Measurements from ENCODE around the gene APBA3.

APBA3 gene

DNA sequence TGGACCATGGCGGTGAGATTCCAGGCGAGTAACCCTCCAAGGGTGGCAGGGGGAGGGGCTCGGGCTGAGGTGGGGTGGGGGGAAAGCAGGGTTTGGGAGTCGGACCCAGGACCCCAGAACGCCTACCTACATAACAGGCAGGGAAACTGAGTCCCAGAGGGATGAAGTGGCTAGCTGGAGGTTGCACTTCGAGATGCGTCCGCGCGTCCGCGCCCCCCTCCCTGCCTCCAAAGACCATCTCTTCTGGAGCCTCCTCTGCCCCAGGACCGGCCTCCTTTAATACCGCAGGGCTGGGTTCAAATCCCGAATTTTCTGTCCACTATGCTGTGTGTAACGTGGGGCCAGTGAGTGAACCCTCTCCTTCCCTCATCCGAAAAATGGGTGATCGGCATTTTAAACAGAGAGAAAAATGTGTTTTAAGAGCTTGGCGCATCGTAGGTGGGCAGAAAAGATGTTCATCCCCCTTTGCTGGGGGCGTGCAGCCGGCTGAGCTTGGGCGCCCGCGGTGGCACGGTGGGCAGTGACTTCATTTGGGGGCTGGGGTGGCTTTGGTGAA, 39.5 kb downstream of the APBA3 start (continued):
- TF ChIP-seq PATZ1 (CRISPR knock-in tag; IDR thresholded peaks at IDR 0.05; ENCODE audit: borderline replicate concordance) (no peak), ISL1 (CRISPR knock-in tag; IDR thresholded peaks at IDR 0.05) (no peak), CSRNP3 (CRISPR knock-in tag; IDR thresholded peaks at IDR 0.05) (no peak), TCF4 (CRISPR knock-in tag; IDR thresholded peaks at IDR 0.05; ENCODE audit: borderline replicate concordance) (no peak), CSDC2 (CRISPR knock-in tag; IDR thresholded peaks at IDR 0.05) (no peak)

- peak; percentile 78 for ATAC-seq
Measured at GRCh38 chr19:3721131-3721886, 40.2 kb downstream of the APBA3 start.

DNA sequence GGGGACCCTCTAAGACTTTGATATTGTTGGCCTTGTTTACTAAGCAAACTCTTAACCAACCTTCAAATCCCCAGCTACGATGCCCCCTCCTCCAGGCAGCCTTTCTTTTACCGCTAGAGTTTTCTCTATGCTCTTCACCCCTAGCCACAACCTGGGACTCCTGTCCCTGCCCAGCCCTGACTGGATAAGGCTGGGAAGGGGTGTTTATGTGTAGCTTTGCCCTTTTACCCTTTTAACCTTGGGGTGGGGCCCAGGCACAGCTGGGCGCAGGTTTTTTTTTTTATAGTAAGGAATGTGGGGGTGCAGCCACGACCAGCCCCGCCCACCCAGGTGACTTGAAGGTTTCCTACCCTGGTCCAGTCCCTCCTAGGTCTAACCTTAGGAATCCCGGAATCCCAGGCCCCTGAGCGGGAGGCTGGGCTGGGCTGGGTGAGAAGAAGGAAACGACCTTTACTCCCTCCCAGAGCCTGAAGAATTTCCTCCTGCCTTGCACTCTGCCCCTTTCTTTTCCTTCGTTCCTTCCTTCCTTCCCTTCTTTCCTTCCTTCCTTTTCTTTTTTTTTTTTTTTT, 41.1 kb downstream of the APBA3 start:
- no peak for ATAC-seq

More at GRCh38 chr19:3721131-3721886, 40.2 kb downstream of the APBA3 start:
- TF ChIP-seq ESRRG (CRISPR knock-in tag; IDR thresholded peaks at IDR 0.05) (no peak), ZFP3 (CRISPR knock-in tag; IDR thresholded peaks at IDR 0.05) (peak; percentile 85)

DNA sequence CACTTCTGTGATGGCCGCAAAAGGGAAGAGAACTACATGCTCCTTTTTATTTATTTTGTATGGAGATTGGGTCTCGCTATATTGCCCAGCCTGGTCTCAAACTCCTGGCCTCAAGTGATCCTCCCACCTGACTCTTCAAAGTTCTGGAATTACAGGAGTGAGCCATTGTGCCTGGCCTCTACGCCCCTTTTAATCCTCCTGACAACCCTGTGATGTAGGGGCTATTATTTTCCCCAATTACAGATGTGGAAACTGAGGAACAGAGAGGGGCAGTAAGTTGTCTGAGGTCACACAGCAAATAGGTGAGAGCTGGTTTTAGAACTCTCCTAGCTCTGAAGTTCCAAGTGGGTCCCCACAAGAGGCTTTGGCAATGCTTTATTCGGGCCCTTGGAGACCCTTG, 41.6 kb downstream of the APBA3 start:
- no peak for ATAC-seq
- no peak for TF ChIP-seq CSRNP3 (CRISPR knock-in tag; IDR thresholded peaks at IDR 0.05)
- TF ChIP-seq ZC3H10 (CRISPR knock-in tag; IDR thresholded peaks at IDR 0.05), result no peak

More for the DNA sequence above, 41.1 kb downstream of the APBA3 start:
- TF ChIP-seq TSHZ2 (CRISPR knock-in tag; IDR thresholded peaks at IDR 0.05) (no peak), ZFP3 (CRISPR knock-in tag; IDR thresholded peaks at IDR 0.05) (peak; percentile 98)

DNA sequence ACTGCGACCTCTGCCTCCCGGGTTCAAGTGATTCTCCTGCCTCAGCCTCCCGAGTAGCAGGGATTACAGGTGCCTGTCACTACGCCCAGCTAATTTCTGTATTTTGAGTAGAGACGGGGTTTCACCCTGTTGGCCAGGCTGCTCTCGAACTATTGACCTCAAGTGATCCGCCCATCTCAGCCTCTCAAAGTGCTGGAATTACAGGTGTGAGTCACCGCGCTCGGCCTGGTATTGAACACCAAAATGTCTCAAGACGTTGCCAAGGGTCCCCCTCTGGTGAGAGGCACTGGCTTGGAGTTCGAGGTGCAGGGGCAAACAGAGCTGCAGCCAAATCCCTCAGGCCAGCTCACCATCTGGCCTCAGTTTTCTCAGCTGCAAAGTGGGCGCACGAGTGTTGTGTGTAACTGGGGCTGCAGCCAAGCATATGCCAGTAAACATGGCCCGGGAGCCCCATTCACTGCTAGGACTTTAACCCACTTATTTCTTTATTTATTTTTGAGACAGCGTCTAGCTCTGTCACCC, 45.3 kb downstream of the APBA3 start:
- no peak for ATAC-seq
- TF ChIP-seq PPARA (CRISPR knock-in tag; IDR thresholded peaks at IDR 0.05; ENCODE audit: borderline replicate concordance) (no peak), PATZ1 (CRISPR knock-in tag; IDR thresholded peaks at IDR 0.05; ENCODE audit: borderline replicate concordance) (no peak), ARNTL (CRISPR knock-in tag; IDR thresholded peaks at IDR 0.05; ENCODE audit: borderline replicate concordance, low read depth) (no peak), POU6F1 (CRISPR knock-in tag; IDR thresholded peaks at IDR 0.05; ENCODE audit: borderline replicate concordance, low read depth) (no peak), CREB5 (CRISPR knock-in tag; IDR thresholded peaks at IDR 0.05; ENCODE audit: low read depth) (no peak), GLIS3 (CRISPR knock-in tag; IDR thresholded peaks at IDR 0.05) (no peak), SNAI2 (CRISPR knock-in tag; IDR thresholded peaks at IDR 0.05) (no peak), ZC3H10 (CRISPR knock-in tag; IDR thresholded peaks at IDR 0.05) (no peak), CSDC2 (CRISPR knock-in tag; IDR thresholded peaks at IDR 0.05) (no peak), OSR1 (CRISPR knock-in tag; IDR thresholded peaks at IDR 0.05) (no peak), CSRNP3 (CRISPR knock-in tag; IDR thresholded peaks at IDR 0.05) (no peak), RARB (CRISPR knock-in tag; IDR thresholded peaks at IDR 0.05) (no peak), ZFP3 (CRISPR knock-in tag; IDR thresholded peaks at IDR 0.05) (no peak)

Data from SK-N-SH treated with all-trans-retinoic acid at 6 μM for 48 hours (cell line).